Breast epithelium (tissue), 3 donors: Measurements from ENCODE around the gene ITGB5.

Source experiments
- POLR2A ChIP-seq: fragments of 450-650 bp; IDR thresholded peaks from one replicate; pipeline ENCODE4 v1.6.1; 2016; ENCODE audit warnings: antibody characterized with exemption, mild to moderate bottlenecking, moderate library complexity
- POLR2AphosphoS5 ChIP-seq, 3 donors: sonication (generic); formaldehyde crosslinking; IDR thresholded peaks; one replicate each; pipeline ENCODE4 v1.6.1; 2017; ENCODE audit warnings: antibody characterized with exemption in 3 of 3
- TF ChIP-seq, protein P1 (sequence below), 3 donors: fragments of 450-650 bp; IDR thresholded peaks; one replicate each; pipeline ENCODE4 v1.5.1; 2016 to 2017; ENCODE audit warnings: antibody characterized with exemption in 3 of 3, mild to moderate bottlenecking in 3 of 3, moderate library complexity in 3 of 3

DNA sequence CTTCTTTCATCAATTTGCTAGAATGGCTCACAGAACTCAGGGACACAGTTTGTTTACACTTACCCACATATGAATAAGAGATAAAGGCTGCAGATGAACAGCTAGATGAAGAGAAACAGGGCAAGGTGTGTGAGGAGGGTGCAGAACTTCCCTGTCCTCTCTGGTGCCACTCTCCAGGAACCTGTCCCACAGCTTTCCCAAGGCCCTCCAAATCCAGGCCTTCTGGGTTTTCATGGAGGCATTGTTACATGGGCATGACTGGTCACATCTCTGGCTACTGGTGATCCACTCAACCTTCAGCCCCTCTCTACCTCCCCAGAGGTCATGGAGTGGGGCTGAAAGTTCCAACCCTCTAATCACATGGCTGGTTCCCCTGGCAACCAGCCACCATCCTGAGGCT, 73.6 kb downstream of the ITGB5 start:
- TF ChIP-seq POLR2A (no peak), POLR2AphosphoS5 (IDR thresholded peaks at IDR 0.05) (no peak)
- TF ChIP-seq, protein P1, sequence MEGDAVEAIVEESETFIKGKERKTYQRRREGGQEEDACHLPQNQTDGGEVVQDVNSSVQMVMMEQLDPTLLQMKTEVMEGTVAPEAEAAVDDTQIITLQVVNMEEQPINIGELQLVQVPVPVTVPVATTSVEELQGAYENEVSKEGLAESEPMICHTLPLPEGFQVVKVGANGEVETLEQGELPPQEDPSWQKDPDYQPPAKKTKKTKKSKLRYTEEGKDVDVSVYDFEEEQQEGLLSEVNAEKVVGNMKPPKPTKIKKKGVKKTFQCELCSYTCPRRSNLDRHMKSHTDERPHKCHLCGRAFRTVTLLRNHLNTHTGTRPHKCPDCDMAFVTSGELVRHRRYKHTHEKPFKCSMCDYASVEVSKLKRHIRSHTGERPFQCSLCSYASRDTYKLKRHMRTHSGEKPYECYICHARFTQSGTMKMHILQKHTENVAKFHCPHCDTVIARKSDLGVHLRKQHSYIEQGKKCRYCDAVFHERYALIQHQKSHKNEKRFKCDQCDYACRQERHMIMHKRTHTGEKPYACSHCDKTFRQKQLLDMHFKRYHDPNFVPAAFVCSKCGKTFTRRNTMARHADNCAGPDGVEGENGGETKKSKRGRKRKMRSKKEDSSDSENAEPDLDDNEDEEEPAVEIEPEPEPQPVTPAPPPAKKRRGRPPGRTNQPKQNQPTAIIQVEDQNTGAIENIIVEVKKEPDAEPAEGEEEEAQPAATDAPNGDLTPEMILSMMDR (IDR thresholded peaks at IDR 0.05) = no peak
